ENCODE data around the gene AMH. TPM values are rescaled to one million over a fixed set of nuclear protein-coding genes. Genes with fewer than 3 reads are reported as not detected.

The AMH gene
- polyA plus RNA-seq, 1 experiment: not detected

GRCh38 chr19:2248136-2249009 lies 750 bp upstream of the AMH start:
- POLR2A ChIA-PET: interaction anchor here (0.6 kb wide), 1 partner anchor 96 kb away, joined by 3 read pairs; no protein-coding TSS in a partner anchor

GRCh38 chr19:2249880-2250765 lies 1.0 kb downstream of the AMH start:
- POLR2A ChIA-PET: interaction anchor here (0.8 kb wide), 1 partner anchor 10 kb away, joined by 3 read pairs; no protein-coding TSS in a partner anchor
- TF ChIP-seq, protein P1, sequence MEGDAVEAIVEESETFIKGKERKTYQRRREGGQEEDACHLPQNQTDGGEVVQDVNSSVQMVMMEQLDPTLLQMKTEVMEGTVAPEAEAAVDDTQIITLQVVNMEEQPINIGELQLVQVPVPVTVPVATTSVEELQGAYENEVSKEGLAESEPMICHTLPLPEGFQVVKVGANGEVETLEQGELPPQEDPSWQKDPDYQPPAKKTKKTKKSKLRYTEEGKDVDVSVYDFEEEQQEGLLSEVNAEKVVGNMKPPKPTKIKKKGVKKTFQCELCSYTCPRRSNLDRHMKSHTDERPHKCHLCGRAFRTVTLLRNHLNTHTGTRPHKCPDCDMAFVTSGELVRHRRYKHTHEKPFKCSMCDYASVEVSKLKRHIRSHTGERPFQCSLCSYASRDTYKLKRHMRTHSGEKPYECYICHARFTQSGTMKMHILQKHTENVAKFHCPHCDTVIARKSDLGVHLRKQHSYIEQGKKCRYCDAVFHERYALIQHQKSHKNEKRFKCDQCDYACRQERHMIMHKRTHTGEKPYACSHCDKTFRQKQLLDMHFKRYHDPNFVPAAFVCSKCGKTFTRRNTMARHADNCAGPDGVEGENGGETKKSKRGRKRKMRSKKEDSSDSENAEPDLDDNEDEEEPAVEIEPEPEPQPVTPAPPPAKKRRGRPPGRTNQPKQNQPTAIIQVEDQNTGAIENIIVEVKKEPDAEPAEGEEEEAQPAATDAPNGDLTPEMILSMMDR (IDR thresholded peaks at IDR 0.05; ENCODE audit: low read depth, low read length): no peak

More at GRCh38 chr19:2248136-2249009, 750 bp upstream of the AMH start:
- H3K27ac ChIP-seq (ENCODE audit: low read depth, low read length): no peak overlapping the region
- DNase-seq (ENCODE audit: low read depth, low spot score): no peak
- peaks cover 28% of the 10 kb centered on the region for H3K27me3 ChIP-seq (ENCODE audit: control insufficient read depth, insufficient read depth, low read length)
- no peak overlapping the region for H3K4me3 ChIP-seq (ENCODE audit: low read depth, low read length)
- TF ChIP-seq, protein P1 (IDR thresholded peaks at IDR 0.05; ENCODE audit: low read depth, low read length): no peak
- CTCF ChIA-PET: interaction anchor here (1.0 kb wide), 1 partner anchor 11 kb away, joined by 3 read pairs; no protein-coding TSS in a partner anchor
- no peaks in the 10 kb centered on the region; the same call in 1 of the 2 replicates for H3K9me3 ChIP-seq (ENCODE audit: control insufficient read depth, insufficient read depth, low read length)

GRCh38 chr19:2250766-2251105 lies 1.6 kb downstream of the AMH start:
- TF ChIP-seq, protein P1 (IDR thresholded peaks at IDR 0.05; ENCODE audit: low read depth, low read length): no peak

More at GRCh38 chr19:2249880-2250765, 1.0 kb downstream of the AMH start:
- peaks cover 36% of the 10 kb centered on the region for H3K27me3 ChIP-seq (ENCODE audit: control insufficient read depth, insufficient read depth, low read length)
- H3K9me3 ChIP-seq (ENCODE audit: control insufficient read depth, insufficient read depth, low read length): no peaks in the 10 kb centered on the region; the same call in 1 of the 2 replicates
- no peak overlapping the region for H3K27ac ChIP-seq (ENCODE audit: low read depth, low read length)
- CTCF ChIA-PET: no interaction called here
- DNase-seq (ENCODE audit: low read depth, low spot score): no peak
- H3K4me3 ChIP-seq (ENCODE audit: low read depth, low read length): no peak overlapping the region

GRCh38 chr19:2251106-2252054 lies 2.3 kb downstream of the AMH start:
- TF ChIP-seq, protein P1 (IDR thresholded peaks at IDR 0.05; ENCODE audit: low read depth, low read length): no peak

More at GRCh38 chr19:2250766-2251105, 1.6 kb downstream of the AMH start:
- ChIA-PET POLR2A (no interaction called here), CTCF (no interaction called here)
- no peak for DNase-seq (ENCODE audit: low read depth, low spot score)
- Histone ChIP-seq H3K4me3 (ENCODE audit: low read depth, low read length) (no peak overlapping the region), H3K27ac (ENCODE audit: low read depth, low read length) (no peak overlapping the region), H3K9me3 (ENCODE audit: control insufficient read depth, insufficient read depth, low read length) (no peaks in the 10 kb centered on the region; the same call in 1 of the 2 replicates), H3K27me3 (ENCODE audit: control insufficient read depth, insufficient read depth, low read length) (peaks cover 36% of the 10 kb centered on the region)

More at GRCh38 chr19:2251106-2252054, 2.3 kb downstream of the AMH start:
- DNase-seq (ENCODE audit: low read depth, low spot score): no peak
- Histone ChIP-seq H3K4me3 (ENCODE audit: low read depth, low read length) (no peak overlapping the region), H3K27ac (ENCODE audit: low read depth, low read length) (no peak overlapping the region), H3K27me3 (ENCODE audit: control insufficient read depth, insufficient read depth, low read length) (peaks cover 36% of the 10 kb centered on the region), H3K9me3 (ENCODE audit: control insufficient read depth, insufficient read depth, low read length) (no peaks in the 10 kb centered on the region; the same call in 1 of the 2 replicates)
- CTCF ChIA-PET: no interaction called here
- POLR2A ChIA-PET: no interaction called here

Data from AG04450 (cell line).